IPS-18a (cell line): Measurements from ENCODE around the gene SCCPDH.
"Not testable (repeated sequence)": the region's sequence is repeated elsewhere in the genome, so short reads cannot be mapped to it uniquely, and the experiment has no call there.

ENCODE experiments used
- H3K27ac ChIP-seq: one replicate; pipeline ENCODE4 v1.5.1; 2013; ENCODE audit warnings: low read length
- H3K27me3 ChIP-seq: one replicate; pipeline ENCODE4 v1.6.1; 2013; ENCODE audit warnings: mild to moderate bottlenecking, low read length; ENCODE audit not compliant: control insufficient read depth, insufficient read depth
- H3K36me3 ChIP-seq: one replicate; pipeline ENCODE4 v1.6.1; 2013; ENCODE audit warnings: low read depth, low read length; ENCODE audit not compliant: control insufficient read depth
- H3K4me1 ChIP-seq: one replicate; pipeline ENCODE4 v1.6.1; 2013; ENCODE audit warnings: low read depth, low read length; ENCODE audit not compliant: control insufficient read depth
- H3K4me3 ChIP-seq: one replicate; pipeline ENCODE4 v1.5.1; 2013; ENCODE audit warnings: low read length
- H3K9ac ChIP-seq: one replicate; pipeline ENCODE4 v1.6.1; 2013; ENCODE audit warnings: mild to moderate bottlenecking, low read length, moderate library complexity
- H3K9me3 ChIP-seq: one replicate; pipeline ENCODE4 v1.6.1; 2013; ENCODE audit warnings: low read depth, low read length; ENCODE audit not compliant: control insufficient read depth

The SCCPDH gene

DNA sequence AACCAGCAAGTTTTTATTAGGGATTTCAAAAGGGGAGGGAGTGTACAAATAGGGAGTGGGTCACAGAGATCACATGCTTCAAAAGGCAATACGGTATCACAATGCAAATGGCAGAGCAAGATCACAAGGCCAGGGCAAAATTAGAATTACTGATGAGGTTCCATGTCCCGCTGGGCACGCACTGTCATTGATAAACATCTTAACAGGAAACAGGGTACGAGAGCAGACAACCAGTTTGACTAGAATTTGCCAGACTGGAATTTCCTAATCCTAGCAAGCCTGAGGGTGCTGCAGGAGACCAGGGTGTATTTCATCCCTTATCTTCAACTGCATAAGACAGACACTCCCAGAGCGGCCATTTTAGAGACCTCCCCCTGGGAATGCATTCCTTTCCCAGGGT lies 4.8 kb downstream of the SCCPDH start:
- H3K27ac ChIP-seq, H3K36me3 ChIP-seq, H3K4me1 ChIP-seq, H3K9ac ChIP-seq, H3K9me3 ChIP-seq, H3K4me3 ChIP-seq: not testable (repeated sequence)
- peaks cover 13% of the 10 kb centered on the region for H3K27me3 ChIP-seq

DNA sequence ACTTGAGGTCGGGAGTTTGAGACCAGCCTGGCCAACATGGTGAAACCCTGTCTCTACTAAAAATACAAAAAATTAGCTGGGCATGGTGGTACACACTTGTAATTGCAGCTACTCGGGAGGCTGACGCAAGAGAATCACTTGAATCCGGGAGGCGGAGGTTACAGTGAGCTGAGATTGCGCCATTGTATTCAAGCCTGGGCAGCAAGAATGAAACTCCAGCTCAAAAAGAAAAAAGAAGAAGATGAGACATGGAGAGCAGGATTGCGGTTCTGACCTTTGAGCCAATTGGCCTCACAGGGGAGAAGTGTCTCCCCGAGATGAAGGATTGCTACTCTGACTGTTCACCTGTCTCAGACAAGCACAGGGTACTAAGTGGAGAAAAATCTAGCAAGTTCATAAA lies 6.6 kb downstream of the SCCPDH start:
- H3K36me3 ChIP-seq, result peaks cover 11% of the 10 kb centered on the region
- H3K9ac ChIP-seq, result no peak overlapping the region
- H3K27me3 ChIP-seq, result no peaks in the 10 kb centered on the region
- H3K27ac ChIP-seq, result no peak overlapping the region
- no peaks in the 10 kb centered on the region for H3K9me3 ChIP-seq
- H3K4me1 ChIP-seq, result no peaks in the 10 kb centered on the region
- no peak overlapping the region for H3K4me3 ChIP-seq

DNA sequence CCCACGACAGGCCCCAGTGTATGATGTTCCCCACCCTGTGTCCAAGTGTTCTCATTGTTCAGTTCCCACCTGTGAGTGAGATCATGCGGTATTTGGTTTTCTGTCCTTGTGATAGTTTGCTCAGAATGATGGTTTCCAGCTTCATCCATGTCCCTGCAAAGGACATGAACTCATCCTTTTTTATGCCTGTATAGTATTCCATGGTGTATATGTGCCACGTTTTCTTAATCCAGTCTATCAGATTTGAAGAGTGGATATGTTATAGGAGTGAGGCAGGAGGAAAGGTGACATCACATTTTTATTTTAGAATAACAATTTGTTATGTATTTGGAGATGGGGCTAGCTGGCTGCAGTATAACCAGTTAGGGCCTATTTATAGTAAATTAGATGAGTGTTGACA lies 7.7 kb downstream of the SCCPDH start:
- not testable (repeated sequence) for H3K27ac ChIP-seq, H3K4me1 ChIP-seq, H3K27me3 ChIP-seq, H3K9me3 ChIP-seq, H3K9ac ChIP-seq, H3K4me3 ChIP-seq
- peaks cover 19% of the 10 kb centered on the region for H3K36me3 ChIP-seq

DNA sequence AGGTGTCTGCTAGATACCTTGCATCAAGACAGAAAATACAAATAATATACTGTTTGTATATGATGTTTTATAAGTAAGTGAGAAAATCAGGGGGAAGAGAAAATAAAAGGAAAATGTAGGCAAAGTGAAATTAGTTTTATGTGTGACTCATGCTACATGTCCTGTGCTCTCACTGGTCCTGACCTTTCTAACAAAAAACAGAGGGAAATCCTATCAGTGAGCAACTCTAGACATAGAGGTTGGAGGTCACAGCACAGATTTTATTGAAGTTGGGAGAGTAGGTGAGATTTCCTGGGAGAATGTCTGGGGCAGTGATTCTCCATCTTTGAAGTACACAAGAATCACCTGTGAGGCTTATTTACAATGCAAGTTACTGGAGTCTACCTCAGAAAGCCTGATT lies 9.5 kb downstream of the SCCPDH start:
- Histone ChIP-seq H3K27ac (no peak overlapping the region), H3K9ac (no peak overlapping the region), H3K9me3 (no peaks in the 10 kb centered on the region), H3K27me3 (no peaks in the 10 kb centered on the region), H3K36me3 (peaks cover 18% of the 10 kb centered on the region), H3K4me3 (no peak overlapping the region), H3K4me1 (no peaks in the 10 kb centered on the region)

DNA sequence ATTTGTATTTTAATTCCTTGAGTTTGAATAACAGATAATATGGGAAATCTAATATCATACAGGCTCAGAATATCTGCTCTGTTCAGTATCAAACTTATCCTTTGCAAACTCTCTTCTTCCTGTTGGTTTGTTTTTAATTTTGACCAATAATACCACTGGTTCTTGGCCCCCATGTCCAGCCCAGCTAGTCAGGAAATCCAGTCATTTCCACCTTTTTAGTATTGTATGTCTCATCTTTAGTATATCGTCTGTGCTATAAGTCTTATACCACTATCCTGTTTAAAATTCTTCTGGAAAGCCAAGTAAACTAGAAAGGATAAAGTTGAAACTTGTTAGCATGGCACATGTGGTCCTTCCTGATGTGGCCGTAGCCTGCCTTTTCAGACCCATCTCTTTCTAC lies 10.7 kb downstream of the SCCPDH start:
- Histone ChIP-seq H3K36me3 (peaks cover 18% of the 10 kb centered on the region), H3K4me1 (no peaks in the 10 kb centered on the region), H3K4me3 (no peak overlapping the region), H3K9me3 (no peaks in the 10 kb centered on the region), H3K27me3 (no peaks in the 10 kb centered on the region), H3K9ac (no peak overlapping the region), H3K27ac (no peak overlapping the region)

DNA sequence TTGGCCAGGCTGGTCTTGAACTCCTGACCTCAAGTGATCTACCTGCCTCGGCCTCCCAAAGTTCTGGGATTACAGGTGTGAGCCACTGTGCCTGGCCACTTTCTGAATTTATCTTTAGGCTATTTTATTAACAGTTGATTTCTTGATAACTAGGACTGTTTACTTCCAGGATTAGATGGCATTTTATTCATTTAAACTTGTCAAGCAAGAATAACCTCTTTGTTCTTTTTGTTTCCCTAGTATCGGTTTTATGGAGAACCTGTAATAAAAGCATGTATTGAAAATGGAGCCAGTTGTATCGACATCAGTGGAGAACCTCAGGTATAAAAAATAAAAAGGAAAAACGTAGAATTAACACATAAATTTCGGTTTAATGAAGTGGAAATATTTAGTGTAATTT lies 11.5 kb downstream of the SCCPDH start:
- H3K9ac ChIP-seq, result no peak overlapping the region
- H3K27ac ChIP-seq, result no peak overlapping the region
- H3K36me3 ChIP-seq, result peaks cover 20% of the 10 kb centered on the region
- no peaks in the 10 kb centered on the region for H3K4me1 ChIP-seq
- no peaks in the 10 kb centered on the region for H3K9me3 ChIP-seq
- no peaks in the 10 kb centered on the region for H3K27me3 ChIP-seq
- no peak overlapping the region for H3K4me3 ChIP-seq

DNA sequence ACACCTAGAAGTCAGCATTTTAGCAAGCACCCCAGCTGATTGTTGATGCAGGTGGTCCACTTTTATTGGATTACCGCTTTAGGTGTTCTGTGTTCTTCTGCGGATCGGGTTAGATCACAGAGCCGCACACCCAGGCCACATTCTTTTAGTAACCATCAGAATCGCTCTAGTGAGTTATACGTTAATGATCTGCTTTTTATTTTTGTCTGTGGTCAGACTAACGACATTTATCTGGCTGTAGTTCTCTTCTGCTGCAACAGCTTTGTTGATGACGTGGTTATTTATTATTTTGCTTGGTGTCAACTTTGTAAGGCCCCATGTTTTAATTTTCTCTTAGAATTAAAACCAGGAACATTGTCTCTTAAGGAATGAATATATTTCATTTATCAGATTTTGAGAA lies 18.2 kb downstream of the SCCPDH start:
- Histone ChIP-seq H3K4me3 (no peak overlapping the region), H3K4me1 (no peaks in the 10 kb centered on the region), H3K27me3 (no peaks in the 10 kb centered on the region), H3K27ac (no peak overlapping the region), H3K9ac (no peak overlapping the region), H3K9me3 (no peaks in the 10 kb centered on the region), H3K36me3 (peaks cover 4% of the 10 kb centered on the region)

DNA sequence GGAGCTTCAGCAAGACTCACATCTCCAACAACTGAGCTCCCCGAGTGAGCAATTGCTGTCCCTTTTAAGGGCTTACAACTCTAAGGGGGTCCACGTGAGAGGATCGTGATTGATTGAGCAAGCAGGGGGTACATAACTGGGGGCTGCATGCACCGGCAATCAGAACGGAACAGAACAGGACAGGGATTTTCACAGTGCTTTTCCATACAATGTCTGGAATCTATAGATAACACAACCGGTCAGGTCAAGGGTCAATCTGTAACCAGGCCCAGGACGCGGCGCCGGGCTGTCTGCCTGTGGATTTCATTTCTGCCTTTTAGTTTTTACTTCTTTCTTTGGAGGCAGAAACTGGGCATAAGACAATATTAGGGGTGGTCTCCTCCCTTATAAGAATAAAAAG lies 21.9 kb downstream of the SCCPDH start:
- H3K27ac ChIP-seq, H3K9me3 ChIP-seq, H3K36me3 ChIP-seq, H3K4me3 ChIP-seq, H3K4me1 ChIP-seq, H3K27me3 ChIP-seq, H3K9ac ChIP-seq: not testable (repeated sequence)

DNA sequence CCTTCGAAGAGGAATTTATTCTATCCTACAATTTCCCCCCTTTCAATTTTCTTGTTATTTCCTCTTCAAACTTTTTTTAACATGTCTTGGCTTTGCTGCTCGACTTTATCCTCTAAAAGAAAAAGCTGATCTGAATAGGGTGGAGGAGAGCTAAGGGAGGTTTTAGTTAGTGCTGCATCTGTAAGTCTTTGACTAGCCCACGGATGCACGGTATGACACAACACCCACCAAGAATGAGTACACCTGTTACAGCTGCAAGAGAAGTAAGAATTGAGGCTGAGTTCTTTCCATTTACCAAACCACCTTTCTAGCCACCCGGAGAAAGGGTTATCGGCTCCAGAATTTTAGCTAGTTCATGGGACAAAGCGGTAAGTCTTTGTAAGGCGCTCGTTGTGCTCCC lies 23.8 kb downstream of the SCCPDH start:
- Histone ChIP-seq H3K27ac (no peak overlapping the region), H3K4me1 (no peaks in the 10 kb centered on the region), H3K4me3 (no peak overlapping the region), H3K27me3 (no peaks in the 10 kb centered on the region), H3K36me3 (no peaks in the 10 kb centered on the region), H3K9ac (no peak overlapping the region), H3K9me3 (no peaks in the 10 kb centered on the region)

DNA sequence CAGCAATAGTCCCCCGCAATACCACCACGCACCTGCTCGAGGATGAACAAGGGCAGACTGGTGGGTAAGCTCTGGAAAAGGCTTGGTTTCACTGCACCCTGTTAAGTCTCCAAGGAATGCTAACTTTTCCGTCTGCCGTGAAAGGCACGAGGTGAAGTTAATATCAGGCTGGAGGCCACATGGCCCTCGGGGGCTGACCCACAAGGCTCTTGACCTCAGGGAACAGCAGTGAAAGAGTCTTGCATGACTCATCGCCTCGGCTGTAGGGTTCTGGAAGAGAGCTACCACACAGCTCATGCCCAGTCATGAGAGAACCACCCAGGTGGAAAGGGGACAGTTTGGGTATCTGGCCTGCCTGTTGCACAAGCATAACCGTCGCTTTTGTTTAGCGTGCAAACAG lies 24.7 kb downstream of the SCCPDH start:
- Histone ChIP-seq H3K4me1 (no peaks in the 10 kb centered on the region), H3K36me3 (no peaks in the 10 kb centered on the region), H3K4me3 (no peak overlapping the region), H3K9me3 (no peaks in the 10 kb centered on the region), H3K27me3 (no peaks in the 10 kb centered on the region), H3K27ac (no peak overlapping the region), H3K9ac (no peak overlapping the region)

DNA sequence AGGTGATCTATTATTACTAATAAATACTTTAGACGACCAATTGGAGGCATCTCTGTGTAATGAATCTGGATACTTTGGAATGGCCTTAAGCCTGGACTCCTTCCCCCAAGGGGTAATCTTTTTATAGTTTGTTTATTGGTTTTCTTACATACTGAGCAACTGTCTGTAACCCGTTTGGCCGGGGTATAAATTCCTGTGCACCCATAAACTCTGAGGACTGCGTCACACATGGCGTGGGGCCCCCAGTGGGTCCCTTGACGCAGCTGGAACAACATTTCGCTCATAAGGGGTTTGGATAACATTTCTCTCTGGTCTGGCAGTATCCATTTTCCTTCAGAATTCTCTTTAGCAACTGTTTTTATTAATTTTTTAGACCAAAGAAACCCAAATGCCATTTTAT lies 26.5 kb downstream of the SCCPDH start:
- Histone ChIP-seq H3K27ac (no peak overlapping the region), H3K4me1 (no peaks in the 10 kb centered on the region), H3K9me3 (no peaks in the 10 kb centered on the region), H3K9ac (no peak overlapping the region), H3K36me3 (no peaks in the 10 kb centered on the region), H3K27me3 (no peaks in the 10 kb centered on the region), H3K4me3 (no peak overlapping the region)

DNA sequence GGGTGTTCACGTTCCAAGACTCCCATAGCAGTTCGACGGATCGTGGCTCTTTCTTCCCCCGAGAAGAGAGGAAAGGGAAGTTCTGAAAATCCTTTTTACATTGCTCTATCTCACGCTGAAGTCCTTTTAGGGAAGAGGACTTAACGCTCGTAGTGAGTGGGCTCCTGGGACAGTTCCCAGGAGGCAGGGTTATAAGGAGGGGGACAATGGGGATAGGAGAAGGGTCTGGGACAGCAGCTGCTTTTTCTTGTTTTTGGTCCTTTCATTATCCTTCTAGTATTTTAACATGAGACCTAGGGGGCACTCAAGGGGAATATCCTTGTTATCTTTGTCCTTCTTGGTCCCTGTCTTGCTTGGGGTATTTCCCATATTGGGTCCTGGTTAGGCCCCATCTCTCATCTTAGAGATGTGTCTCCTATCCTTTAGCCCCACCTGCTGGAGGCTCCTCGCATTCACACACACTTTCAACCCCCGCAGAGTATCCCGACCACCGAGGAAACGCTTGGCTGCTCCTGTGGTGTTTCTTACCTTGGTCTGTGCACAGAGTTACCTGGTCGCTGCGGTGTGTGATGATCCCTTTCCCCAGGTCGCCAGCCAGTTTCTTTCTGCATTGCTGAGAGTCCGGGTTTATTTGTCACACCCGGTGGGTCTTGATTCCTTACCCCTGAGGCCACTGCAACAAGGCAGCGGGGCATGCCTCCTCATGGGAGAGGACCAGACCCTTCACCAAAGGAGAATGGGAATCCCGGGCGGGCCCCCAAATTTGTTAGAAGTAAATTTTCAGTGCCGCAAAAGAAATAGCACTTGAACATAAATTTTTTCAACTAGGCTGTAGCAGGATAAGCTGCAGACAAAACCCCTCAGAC lies 29.7 kb downstream of the SCCPDH start:
- no peaks in the 10 kb centered on the region for H3K36me3 ChIP-seq
- H3K27ac ChIP-seq, result no peak overlapping the region
- H3K4me3 ChIP-seq, result no peak overlapping the region
- H3K9me3 ChIP-seq, result no peaks in the 10 kb centered on the region
- H3K27me3 ChIP-seq, result no peaks in the 10 kb centered on the region
- H3K9ac ChIP-seq, result no peak overlapping the region
- no peaks in the 10 kb centered on the region for H3K4me1 ChIP-seq
